T-helper 1 cell treated with Interleukin-12 subunit alpha and Interleukin-12 subunit beta and Interleukin-4 antibody, amounts not matched to agents 30 μg/mL and 1 μg/mL, for 36 hours (primary cell): ENCODE measurements around the gene SLC24A1.

Experiments used
- H3K27ac Mint-ChIP-seq: one replicate; pipeline ENCODE4 v1.8.0; 2021; ENCODE audit warnings: mild to moderate bottlenecking, mixed read lengths
- H3K27me3 Mint-ChIP-seq: one replicate; pipeline ENCODE4 v1.8.0; 2021; ENCODE audit warnings: low read depth, mixed read lengths
- H3K36me3 Mint-ChIP-seq: one replicate; pipeline ENCODE4 v1.8.0; 2021; ENCODE audit warnings: low read depth, mixed read lengths
- H3K4me1 Mint-ChIP-seq: one replicate; pipeline ENCODE4 v1.8.0; 2021; ENCODE audit warnings: low read depth, mixed read lengths
- H3K4me3 Mint-ChIP-seq: one replicate; pipeline ENCODE4 v1.8.0; 2021; ENCODE audit warnings: mild to moderate bottlenecking, moderate library complexity, mixed read lengths
- H3K9me3 Mint-ChIP-seq: one replicate; pipeline ENCODE4 v1.8.0; 2021; ENCODE audit warnings: mixed read lengths

Gene SLC24A1

DNA sequence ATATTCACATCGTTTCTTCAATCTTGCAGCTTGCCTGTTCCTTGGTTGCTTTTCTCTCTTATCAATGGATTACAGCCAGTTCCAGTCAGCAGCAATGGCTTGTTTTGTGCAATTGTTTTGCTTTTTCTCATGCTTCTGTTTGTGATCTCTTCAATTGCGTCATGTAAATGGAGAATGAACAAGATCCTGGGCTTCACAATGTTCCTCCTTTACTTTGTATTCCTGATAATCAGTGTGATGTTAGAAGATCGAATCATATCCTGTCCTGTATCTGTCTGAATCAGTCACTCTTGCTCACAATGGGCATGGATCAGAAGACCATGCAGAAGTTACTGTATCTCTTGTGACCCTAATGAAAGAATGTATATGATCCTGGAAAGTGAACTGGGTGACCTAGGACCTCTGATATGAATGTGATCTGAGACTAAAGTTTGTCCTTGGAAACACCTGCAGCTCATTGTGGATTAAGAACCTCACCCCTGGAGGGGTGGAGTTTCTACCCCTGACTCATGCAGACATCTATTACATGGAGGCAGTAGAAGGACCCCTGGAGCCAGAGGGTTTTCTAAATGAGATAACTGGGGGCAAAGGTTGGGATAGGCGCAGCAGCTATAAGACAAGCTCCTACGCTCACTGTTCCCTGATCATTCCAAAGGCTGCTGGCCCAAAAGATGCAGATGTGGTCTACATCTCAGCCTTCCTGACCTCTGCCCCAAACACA lies 32.2 kb downstream of the SLC24A1 start:
- Mint-ChIP-seq H3K9me3 (no peaks in the 10 kb centered on the region), H3K4me3 (no peak overlapping the region), H3K4me1 (peaks cover 5% of the 10 kb centered on the region), H3K36me3 (peaks cover 25% of the 10 kb centered on the region), H3K27me3 (no peaks in the 10 kb centered on the region), H3K27ac (no peak overlapping the region)

DNA sequence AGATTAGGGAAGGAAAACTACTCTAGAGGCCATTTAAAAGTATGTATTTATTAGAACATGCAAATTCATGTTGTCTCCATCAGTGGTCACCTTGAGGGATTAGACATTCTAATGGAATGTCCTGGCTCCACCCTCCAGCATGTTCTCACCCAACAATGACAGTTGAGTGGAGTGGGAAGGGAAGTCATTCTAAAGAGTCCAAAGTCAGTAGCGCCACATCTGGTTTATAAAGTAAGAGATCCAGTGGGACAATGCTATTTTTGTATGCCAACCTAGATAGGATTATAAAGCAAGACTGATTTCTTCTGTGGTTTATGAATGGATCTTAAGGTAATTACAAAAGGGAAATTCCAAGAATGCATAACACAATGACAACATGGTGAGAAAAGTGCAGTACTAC lies 33.3 kb downstream of the SLC24A1 start:
- H3K4me1 Mint-ChIP-seq, result peaks cover 5% of the 10 kb centered on the region
- H3K4me3 Mint-ChIP-seq, result no peak overlapping the region
- H3K36me3 Mint-ChIP-seq, result peaks cover 29% of the 10 kb centered on the region
- H3K27me3 Mint-ChIP-seq, result no peaks in the 10 kb centered on the region
- no peak overlapping the region for H3K27ac Mint-ChIP-seq
- no peaks in the 10 kb centered on the region for H3K9me3 Mint-ChIP-seq

GRCh38 chr15:65655457-65655856 lies 33.7 kb downstream of the SLC24A1 start:
- H3K36me3 Mint-ChIP-seq, result peaks cover 28% of the 10 kb centered on the region
- H3K4me1 Mint-ChIP-seq, result peaks cover 1% of the 10 kb centered on the region
- H3K27ac Mint-ChIP-seq, result no peak overlapping the region
- H3K27me3 Mint-ChIP-seq, result no peaks in the 10 kb centered on the region
- no peaks in the 10 kb centered on the region for H3K9me3 Mint-ChIP-seq
- no peak overlapping the region for H3K4me3 Mint-ChIP-seq

GRCh38 chr15:65659502-65660052 lies 37.8 kb downstream of the SLC24A1 start:
- Mint-ChIP-seq H3K27me3 (no peaks in the 10 kb centered on the region), H3K4me3 (no peak overlapping the region), H3K9me3 (no peaks in the 10 kb centered on the region), H3K4me1 (no peaks in the 10 kb centered on the region), H3K36me3 (peaks cover 26% of the 10 kb centered on the region), H3K27ac (no peak overlapping the region)

- Mint-ChIP-seq H3K9me3 (no peaks in the 10 kb centered on the region), H3K4me3 (no peak overlapping the region), H3K27ac (no peak overlapping the region), H3K27me3 (no peaks in the 10 kb centered on the region), H3K4me1 (no peaks in the 10 kb centered on the region), H3K36me3 (peaks cover 32% of the 10 kb centered on the region)
Measured at GRCh38 chr15:65660927-65661326, 39.2 kb downstream of the SLC24A1 start.

DNA sequence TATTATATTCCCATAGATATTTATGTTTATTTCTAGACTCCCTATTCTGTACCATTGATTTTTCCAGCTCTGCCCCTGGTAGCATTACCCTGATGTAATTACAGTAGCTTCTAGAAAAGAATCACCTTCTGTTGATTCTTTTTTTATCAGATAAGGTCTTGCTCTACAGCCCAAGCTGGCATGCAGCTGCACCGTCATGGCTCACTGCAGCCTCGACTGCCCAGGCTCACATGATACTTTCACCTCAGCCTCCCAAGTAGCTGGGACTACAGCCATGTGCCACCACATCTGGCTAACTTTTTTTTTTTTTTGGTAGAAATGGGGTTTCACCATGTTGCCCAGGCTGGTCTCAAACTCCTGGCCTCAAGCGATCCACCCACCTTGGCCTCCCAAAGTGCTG lies 41.8 kb downstream of the SLC24A1 start:
- H3K4me1 Mint-ChIP-seq, result peaks cover 2% of the 10 kb centered on the region
- H3K36me3 Mint-ChIP-seq, result peaks cover 36% of the 10 kb centered on the region
- no peaks in the 10 kb centered on the region for H3K27me3 Mint-ChIP-seq
- H3K27ac Mint-ChIP-seq, result no peak overlapping the region
- H3K4me3 Mint-ChIP-seq, result no peak overlapping the region
- no peaks in the 10 kb centered on the region for H3K9me3 Mint-ChIP-seq

- H3K36me3 Mint-ChIP-seq, result peaks cover 38% of the 10 kb centered on the region
- H3K9me3 Mint-ChIP-seq, result no peaks in the 10 kb centered on the region
- no peak overlapping the region for H3K27ac Mint-ChIP-seq
- peaks cover 2% of the 10 kb centered on the region for H3K4me1 Mint-ChIP-seq
- H3K4me3 Mint-ChIP-seq, result no peak overlapping the region
- no peaks in the 10 kb centered on the region for H3K27me3 Mint-ChIP-seq
Measured at GRCh38 chr15:65666257-65666656, 44.5 kb downstream of the SLC24A1 start.

DNA sequence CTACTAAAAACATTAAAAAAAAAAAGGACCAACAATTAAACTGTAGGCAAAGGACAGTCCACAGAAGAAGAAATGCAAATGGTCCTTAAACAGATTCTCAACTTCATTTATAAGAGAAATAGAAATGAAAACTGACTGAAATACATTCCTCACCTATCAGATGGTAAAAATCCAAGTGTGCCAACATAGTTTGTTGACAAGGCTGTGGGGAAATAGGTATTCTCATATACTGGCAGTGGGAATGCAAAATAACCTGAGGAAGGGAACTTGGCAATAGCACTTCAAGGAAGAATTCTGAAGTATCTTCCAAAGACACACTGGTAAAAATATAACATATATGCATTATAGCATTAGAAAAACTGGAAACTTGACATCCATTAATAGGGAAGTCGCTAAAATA lies 53.8 kb downstream of the SLC24A1 start:
- H3K9me3 Mint-ChIP-seq, result no peaks in the 10 kb centered on the region
- no peaks in the 10 kb centered on the region for H3K27me3 Mint-ChIP-seq
- H3K27ac Mint-ChIP-seq, result no peak overlapping the region
- no peak overlapping the region for H3K4me3 Mint-ChIP-seq
- peaks cover 10% of the 10 kb centered on the region for H3K36me3 Mint-ChIP-seq
- no peaks in the 10 kb centered on the region for H3K4me1 Mint-ChIP-seq

DNA sequence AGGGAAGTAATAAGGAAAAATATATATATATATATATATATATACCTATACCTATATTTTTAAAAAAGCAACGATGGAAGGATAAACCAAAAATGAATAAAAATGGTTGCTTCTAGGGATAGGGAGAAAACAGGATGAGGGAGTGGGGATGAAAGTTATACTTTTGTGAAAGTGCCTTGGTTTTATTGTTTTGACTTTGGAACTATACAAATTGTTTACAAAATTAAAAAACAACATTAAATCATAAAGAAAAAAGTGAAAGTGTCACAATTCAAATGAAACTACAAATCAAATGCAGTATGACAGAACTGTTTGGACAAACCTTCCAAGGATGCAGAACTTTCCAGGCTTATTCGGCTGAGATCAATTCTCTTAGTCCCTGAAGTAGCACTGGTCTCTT lies 54.4 kb downstream of the SLC24A1 start:
- Mint-ChIP-seq H3K27ac (no peak overlapping the region), H3K36me3 (peaks cover 7% of the 10 kb centered on the region)

DNA sequence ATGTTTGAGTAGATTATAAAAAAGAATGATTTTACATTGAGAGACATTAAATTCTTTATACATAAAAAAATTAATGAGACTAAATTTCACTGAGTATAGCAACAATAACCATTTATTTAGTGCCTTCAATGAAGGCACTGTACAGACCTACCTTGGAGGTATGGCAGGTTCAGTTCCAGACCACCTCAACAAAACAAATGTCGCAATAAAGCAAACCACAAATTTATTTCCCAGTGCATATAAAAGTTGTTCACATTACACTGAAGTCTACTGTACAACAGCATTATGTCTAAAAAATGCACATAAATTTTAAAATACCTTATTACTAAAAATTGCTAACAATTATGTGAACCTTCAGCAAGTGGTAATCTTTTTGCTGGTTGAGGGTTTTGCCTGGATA lies 58.8 kb downstream of the SLC24A1 start:
- H3K27me3 Mint-ChIP-seq, result no peaks in the 10 kb centered on the region
- no peak overlapping the region for H3K27ac Mint-ChIP-seq
- H3K9me3 Mint-ChIP-seq, result no peaks in the 10 kb centered on the region
- H3K4me1 Mint-ChIP-seq, result no peaks in the 10 kb centered on the region
- peaks cover 7% of the 10 kb centered on the region for H3K36me3 Mint-ChIP-seq
- no peak overlapping the region for H3K4me3 Mint-ChIP-seq

More for the DNA sequence above, 54.4 kb downstream of the SLC24A1 start:
- Mint-ChIP-seq H3K4me3 (no peak overlapping the region), H3K4me1 (no peaks in the 10 kb centered on the region), H3K9me3 (no peaks in the 10 kb centered on the region), H3K27me3 (no peaks in the 10 kb centered on the region)

- Mint-ChIP-seq H3K4me1 (no peaks in the 10 kb centered on the region), H3K27me3 (no peaks in the 10 kb centered on the region), H3K27ac (no peak overlapping the region), H3K4me3 (no peak overlapping the region), H3K36me3 (peaks cover 13% of the 10 kb centered on the region), H3K9me3 (no peaks in the 10 kb centered on the region)
Measured at GRCh38 chr15:65682404-65682911, 60.7 kb downstream of the SLC24A1 start.

- H3K4me3 Mint-ChIP-seq, result no peak overlapping the region
- no peak overlapping the region for H3K27ac Mint-ChIP-seq
- H3K9me3 Mint-ChIP-seq, result no peaks in the 10 kb centered on the region
- no peaks in the 10 kb centered on the region for H3K27me3 Mint-ChIP-seq
- H3K4me1 Mint-ChIP-seq, result peaks cover 11% of the 10 kb centered on the region
- peaks cover 47% of the 10 kb centered on the region for H3K36me3 Mint-ChIP-seq
Measured at GRCh38 chr15:65688462-65688861, 66.7 kb downstream of the SLC24A1 start.

DNA sequence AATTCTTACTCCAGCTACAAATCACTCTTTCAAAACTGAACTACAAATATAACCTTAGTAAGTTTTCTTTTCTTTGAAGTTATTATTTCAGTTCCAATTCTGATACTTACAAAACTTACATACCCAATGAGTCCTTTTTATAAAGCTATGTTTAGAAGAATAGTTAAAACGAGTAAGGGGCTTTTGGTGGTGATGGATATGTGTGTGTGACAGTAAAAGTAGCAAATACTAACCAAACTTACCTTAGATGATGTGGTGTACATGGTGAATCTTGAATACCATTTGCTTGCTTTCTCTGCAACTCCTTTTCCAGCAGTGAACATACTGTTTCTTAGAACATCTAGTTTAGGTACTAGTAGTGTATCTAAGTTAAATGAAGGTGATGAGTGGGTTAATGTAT lies 68.4 kb downstream of the SLC24A1 start:
- Mint-ChIP-seq H3K9me3 (no peaks in the 10 kb centered on the region), H3K4me1 (peaks cover 11% of the 10 kb centered on the region), H3K4me3 (no peak overlapping the region), H3K36me3 (peaks cover 46% of the 10 kb centered on the region), H3K27me3 (no peaks in the 10 kb centered on the region), H3K27ac (no peak overlapping the region)

DNA sequence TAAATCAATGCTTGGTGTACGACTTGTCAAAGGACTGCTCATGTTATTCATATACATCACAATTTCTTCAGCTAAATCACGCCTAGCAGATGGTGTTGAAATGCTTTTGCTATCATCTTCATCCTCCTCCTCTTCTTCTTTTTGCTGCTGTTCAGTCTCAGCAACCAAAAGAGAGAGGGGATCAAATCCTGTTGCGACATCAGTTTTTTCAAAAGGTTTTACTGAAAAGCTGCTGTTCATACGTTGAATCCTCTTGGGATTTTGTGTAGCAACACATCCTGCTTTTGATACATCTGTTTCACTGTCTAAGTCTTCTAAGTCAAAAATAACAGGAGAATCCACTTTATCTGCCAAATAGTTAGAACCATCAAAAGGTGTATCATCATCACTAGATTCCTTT lies 69.0 kb downstream of the SLC24A1 start:
- H3K4me1 Mint-ChIP-seq, result peaks cover 11% of the 10 kb centered on the region
- H3K27me3 Mint-ChIP-seq, result no peaks in the 10 kb centered on the region
- no peaks in the 10 kb centered on the region for H3K9me3 Mint-ChIP-seq
- H3K4me3 Mint-ChIP-seq, result no peak overlapping the region
- H3K36me3 Mint-ChIP-seq, result peaks cover 46% of the 10 kb centered on the region
- no peak overlapping the region for H3K27ac Mint-ChIP-seq

DNA sequence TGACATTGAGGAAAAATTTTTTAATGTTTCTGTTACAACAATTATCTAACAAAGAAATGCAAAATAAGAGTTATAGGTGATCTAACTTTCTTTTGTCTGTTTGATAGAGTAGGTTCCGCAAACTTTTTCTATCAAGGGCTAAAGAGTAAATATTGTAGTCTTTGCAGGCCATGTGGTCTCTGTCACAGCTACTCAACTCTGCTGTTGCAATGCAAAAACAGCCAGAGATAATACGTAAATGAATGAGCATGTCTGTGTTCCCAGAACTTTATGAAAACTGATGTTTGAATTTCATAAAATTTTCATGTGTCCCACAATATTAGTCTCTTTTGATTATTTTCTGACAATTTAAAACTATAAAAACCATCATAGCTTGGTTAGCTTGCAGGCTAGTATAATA lies 73.3 kb downstream of the SLC24A1 start:
- H3K36me3 Mint-ChIP-seq, result peaks cover 27% of the 10 kb centered on the region
- no peak overlapping the region for H3K4me3 Mint-ChIP-seq
- H3K27ac Mint-ChIP-seq, result no peak overlapping the region
- no peaks in the 10 kb centered on the region for H3K9me3 Mint-ChIP-seq
- H3K27me3 Mint-ChIP-seq, result no peaks in the 10 kb centered on the region
- no peaks in the 10 kb centered on the region for H3K4me1 Mint-ChIP-seq
